Measurements from ENCODE around the gene LRRK1.

The LRRK1 gene

DNA sequence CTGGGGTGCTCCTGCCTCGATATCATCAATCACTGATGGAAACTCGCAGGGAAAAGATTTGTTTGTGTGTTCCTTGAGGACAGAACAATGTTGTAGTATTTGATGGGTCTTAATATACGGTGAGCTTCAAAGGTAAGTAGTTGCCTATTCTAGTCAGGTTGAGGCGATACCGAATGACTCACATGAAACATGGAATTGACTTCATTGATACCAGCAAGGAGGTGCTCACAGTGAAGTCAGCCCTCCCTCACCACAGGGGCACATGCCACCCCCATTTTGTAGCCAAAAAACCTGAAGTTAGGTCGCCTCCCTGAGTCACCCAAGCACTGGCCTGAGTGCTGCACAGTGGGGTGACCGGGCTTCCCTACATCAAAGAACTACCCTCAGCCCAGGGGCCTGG lies 43.2 kb upstream of the LRRK1 start:
- Histone ChIP-seq H3K4me3 (ENCODE audit: low read depth, low read length, poor library complexity, severe bottlenecking) (no peak overlapping the region), H4K20me1 (ENCODE audit: insufficient read depth, low read length) (no peaks in the 10 kb centered on the region), H3K9ac (ENCODE audit: low read length) (no peak overlapping the region), H3K27ac (ENCODE audit: low read depth, low read length, poor library complexity, severe bottlenecking) (no peak overlapping the region), H3K27me3 (ENCODE audit: insufficient read depth, low read length) (no peaks in the 10 kb centered on the region), H2AFZ (ENCODE audit: low read length) (no peak overlapping the region), H3K9me2 (ENCODE audit: low read depth, low read length) (no peaks in the 10 kb centered on the region), H3K4me2 (ENCODE audit: low read length) (no peak overlapping the region), H3K9me3 (ENCODE audit: low read length) (no peaks in the 10 kb centered on the region), H3F3A (ENCODE audit: insufficient read depth, low read length) (no peaks in the 10 kb centered on the region), H3K36me3 (ENCODE audit: insufficient read depth, low read length) (no peaks in the 10 kb centered on the region), H3K79me2 (ENCODE audit: insufficient read depth, low read length) (no peaks in the 10 kb centered on the region), H3K4me1 (ENCODE audit: insufficient read depth, low read length, severe bottlenecking) (no peaks in the 10 kb centered on the region)
- no peak for TF ChIP-seq EZH2 (IDR thresholded peaks at IDR 0.05; ENCODE audit: borderline replicate concordance, low read length)
- TF ChIP-seq, protein P1, sequence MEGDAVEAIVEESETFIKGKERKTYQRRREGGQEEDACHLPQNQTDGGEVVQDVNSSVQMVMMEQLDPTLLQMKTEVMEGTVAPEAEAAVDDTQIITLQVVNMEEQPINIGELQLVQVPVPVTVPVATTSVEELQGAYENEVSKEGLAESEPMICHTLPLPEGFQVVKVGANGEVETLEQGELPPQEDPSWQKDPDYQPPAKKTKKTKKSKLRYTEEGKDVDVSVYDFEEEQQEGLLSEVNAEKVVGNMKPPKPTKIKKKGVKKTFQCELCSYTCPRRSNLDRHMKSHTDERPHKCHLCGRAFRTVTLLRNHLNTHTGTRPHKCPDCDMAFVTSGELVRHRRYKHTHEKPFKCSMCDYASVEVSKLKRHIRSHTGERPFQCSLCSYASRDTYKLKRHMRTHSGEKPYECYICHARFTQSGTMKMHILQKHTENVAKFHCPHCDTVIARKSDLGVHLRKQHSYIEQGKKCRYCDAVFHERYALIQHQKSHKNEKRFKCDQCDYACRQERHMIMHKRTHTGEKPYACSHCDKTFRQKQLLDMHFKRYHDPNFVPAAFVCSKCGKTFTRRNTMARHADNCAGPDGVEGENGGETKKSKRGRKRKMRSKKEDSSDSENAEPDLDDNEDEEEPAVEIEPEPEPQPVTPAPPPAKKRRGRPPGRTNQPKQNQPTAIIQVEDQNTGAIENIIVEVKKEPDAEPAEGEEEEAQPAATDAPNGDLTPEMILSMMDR (IDR thresholded peaks at IDR 0.05; ENCODE audit: low read length): no peak

DNA sequence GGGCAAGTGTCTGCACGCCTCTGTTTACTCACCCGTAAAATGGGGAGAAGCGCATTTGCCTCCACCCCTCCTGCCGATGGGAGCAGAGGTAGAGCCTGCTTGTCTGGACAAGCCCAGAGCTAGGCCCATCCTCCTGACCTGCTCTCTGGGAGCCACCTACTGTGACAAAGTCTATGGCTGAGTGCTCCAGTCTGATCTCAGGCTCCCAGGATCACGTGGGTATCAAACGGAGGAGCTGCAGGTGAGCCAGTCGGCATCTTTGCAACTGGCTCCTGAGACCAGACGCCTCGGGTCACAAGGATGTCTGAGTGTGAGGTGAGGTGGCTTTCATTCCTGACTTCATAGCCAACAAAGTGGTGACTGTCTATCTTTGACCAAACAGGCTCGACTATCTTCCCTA lies 41.6 kb upstream of the LRRK1 start:
- Histone ChIP-seq H3K4me2 (ENCODE audit: low read length) (no peak overlapping the region), H3K9me3 (ENCODE audit: low read length) (no peaks in the 10 kb centered on the region)
- no peak for TF ChIP-seq EZH2 (IDR thresholded peaks at IDR 0.05; ENCODE audit: borderline replicate concordance, low read length)
- TF ChIP-seq, protein P1 (IDR thresholded peaks at IDR 0.05; ENCODE audit: low read length): no peak

DNA sequence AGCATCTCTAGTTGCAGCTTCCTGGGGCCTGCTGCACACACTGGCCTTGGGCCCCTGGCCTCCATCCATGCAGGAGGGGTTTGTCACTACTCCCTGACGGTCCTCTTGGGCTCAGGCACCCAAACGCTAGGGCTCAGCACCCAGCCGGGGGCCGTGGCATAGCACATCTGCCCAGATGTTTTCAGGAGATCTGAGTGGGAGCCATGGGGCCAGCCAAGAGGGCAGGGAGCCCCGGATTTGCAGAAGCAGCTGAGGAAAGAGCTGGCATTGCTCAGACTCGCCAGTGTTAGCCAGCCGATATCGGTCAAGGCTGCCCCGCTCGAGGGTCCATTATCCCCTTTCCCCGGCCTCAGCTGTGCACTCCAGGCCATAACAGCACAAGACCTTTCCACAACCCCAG lies 41.0 kb upstream of the LRRK1 start:
- Histone ChIP-seq H3K9me3 (ENCODE audit: low read length) (no peaks in the 10 kb centered on the region), H3K27ac (ENCODE audit: low read depth, low read length, poor library complexity, severe bottlenecking) (no peak overlapping the region), H3K36me3 (ENCODE audit: insufficient read depth, low read length) (no peaks in the 10 kb centered on the region), H3K27me3 (ENCODE audit: insufficient read depth, low read length) (no peaks in the 10 kb centered on the region), H3K4me1 (ENCODE audit: insufficient read depth, low read length, severe bottlenecking) (no peaks in the 10 kb centered on the region), H2AFZ (ENCODE audit: low read length) (no peak overlapping the region), H3K4me2 (ENCODE audit: low read length) (no peak overlapping the region), H3K79me2 (ENCODE audit: insufficient read depth, low read length) (no peaks in the 10 kb centered on the region), H3K9ac (ENCODE audit: low read length) (no peak overlapping the region), H3K4me3 (ENCODE audit: low read depth, low read length, poor library complexity, severe bottlenecking) (no peak overlapping the region), H4K20me1 (ENCODE audit: insufficient read depth, low read length) (no peaks in the 10 kb centered on the region), H3F3A (ENCODE audit: insufficient read depth, low read length) (no peaks in the 10 kb centered on the region), H3K9me2 (ENCODE audit: low read depth, low read length) (no peaks in the 10 kb centered on the region)
- TF ChIP-seq, protein P1 (IDR thresholded peaks at IDR 0.05; ENCODE audit: low read length): no peak
- TF ChIP-seq EZH2 (IDR thresholded peaks at IDR 0.05; ENCODE audit: borderline replicate concordance, low read length): no peak

More for the DNA sequence above, 41.6 kb upstream of the LRRK1 start:
- Histone ChIP-seq H3K79me2 (ENCODE audit: insufficient read depth, low read length) (no peaks in the 10 kb centered on the region), H3K27me3 (ENCODE audit: insufficient read depth, low read length) (no peaks in the 10 kb centered on the region), H3K9me2 (ENCODE audit: low read depth, low read length) (no peaks in the 10 kb centered on the region), H2AFZ (ENCODE audit: low read length) (no peak overlapping the region), H3F3A (ENCODE audit: insufficient read depth, low read length) (no peaks in the 10 kb centered on the region), H3K36me3 (ENCODE audit: insufficient read depth, low read length) (no peaks in the 10 kb centered on the region), H3K9ac (ENCODE audit: low read length) (no peak overlapping the region), H3K4me1 (ENCODE audit: insufficient read depth, low read length, severe bottlenecking) (no peaks in the 10 kb centered on the region), H4K20me1 (ENCODE audit: insufficient read depth, low read length) (no peaks in the 10 kb centered on the region), H3K27ac (ENCODE audit: low read depth, low read length, poor library complexity, severe bottlenecking) (no peak overlapping the region), H3K4me3 (ENCODE audit: low read depth, low read length, poor library complexity, severe bottlenecking) (no peak overlapping the region)
